ENCODE data around the gene LRMDA. TPM values are rescaled to one million over a fixed set of nuclear protein-coding genes. Genes with fewer than 3 reads are reported as not detected.
A peak's percentile ranks its signal among the peaks of the same experiment; 100 is the strongest.

Gene LRMDA
- total RNA-seq, 4 donors from 2014 or later, result 9.8 to 18.6 (median 15.8) TPM

DNA sequence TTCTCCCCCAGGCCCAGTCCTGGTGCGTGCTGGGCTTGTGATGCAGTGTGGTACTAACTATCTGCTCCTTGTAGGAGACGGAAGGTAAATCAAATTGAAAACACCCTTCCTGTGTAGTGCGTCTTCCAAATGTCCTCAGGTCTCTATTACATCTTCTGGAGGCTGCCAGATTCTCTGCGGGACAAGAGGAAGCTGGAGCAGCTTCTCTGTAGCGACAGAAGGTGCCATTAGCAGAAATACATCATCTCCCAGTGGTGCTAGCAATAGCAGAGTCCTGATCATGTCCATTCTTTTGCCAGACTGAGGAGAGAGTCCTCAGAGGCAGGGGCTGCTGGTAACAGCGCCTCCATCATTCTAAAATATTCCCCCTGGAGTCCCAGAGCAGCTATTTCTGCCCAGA is 675.2 kb downstream of the LRMDA start:
- H3K4me1 ChIP-seq, result peaks cover 0 to 14% (median 2%) of the 10 kb centered on the region in 4 donors
- H3K27ac ChIP-seq, result no peak overlapping the region
- no peaks in the 10 kb centered on the region for H3K9me3 ChIP-seq
- no peak overlapping the region for H3K4me3 ChIP-seq
- no peak for TF ChIP-seq EP300 (IDR thresholded peaks at IDR 0.05)
- TF ChIP-seq, protein P1, sequence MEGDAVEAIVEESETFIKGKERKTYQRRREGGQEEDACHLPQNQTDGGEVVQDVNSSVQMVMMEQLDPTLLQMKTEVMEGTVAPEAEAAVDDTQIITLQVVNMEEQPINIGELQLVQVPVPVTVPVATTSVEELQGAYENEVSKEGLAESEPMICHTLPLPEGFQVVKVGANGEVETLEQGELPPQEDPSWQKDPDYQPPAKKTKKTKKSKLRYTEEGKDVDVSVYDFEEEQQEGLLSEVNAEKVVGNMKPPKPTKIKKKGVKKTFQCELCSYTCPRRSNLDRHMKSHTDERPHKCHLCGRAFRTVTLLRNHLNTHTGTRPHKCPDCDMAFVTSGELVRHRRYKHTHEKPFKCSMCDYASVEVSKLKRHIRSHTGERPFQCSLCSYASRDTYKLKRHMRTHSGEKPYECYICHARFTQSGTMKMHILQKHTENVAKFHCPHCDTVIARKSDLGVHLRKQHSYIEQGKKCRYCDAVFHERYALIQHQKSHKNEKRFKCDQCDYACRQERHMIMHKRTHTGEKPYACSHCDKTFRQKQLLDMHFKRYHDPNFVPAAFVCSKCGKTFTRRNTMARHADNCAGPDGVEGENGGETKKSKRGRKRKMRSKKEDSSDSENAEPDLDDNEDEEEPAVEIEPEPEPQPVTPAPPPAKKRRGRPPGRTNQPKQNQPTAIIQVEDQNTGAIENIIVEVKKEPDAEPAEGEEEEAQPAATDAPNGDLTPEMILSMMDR (IDR thresholded peaks at IDR 0.05), result no peak
- DNase-seq (ENCODE audit: low spot score in 2 of 2), result no peak
- H3K27me3 ChIP-seq, result no peaks in the 10 kb centered on the region
- 94 to 95% methylated on average over 6 of the region's 6 CpGs for WGBS, 2 donors
- H3K36me3 ChIP-seq, result no peaks in the 10 kb centered on the region

DNA sequence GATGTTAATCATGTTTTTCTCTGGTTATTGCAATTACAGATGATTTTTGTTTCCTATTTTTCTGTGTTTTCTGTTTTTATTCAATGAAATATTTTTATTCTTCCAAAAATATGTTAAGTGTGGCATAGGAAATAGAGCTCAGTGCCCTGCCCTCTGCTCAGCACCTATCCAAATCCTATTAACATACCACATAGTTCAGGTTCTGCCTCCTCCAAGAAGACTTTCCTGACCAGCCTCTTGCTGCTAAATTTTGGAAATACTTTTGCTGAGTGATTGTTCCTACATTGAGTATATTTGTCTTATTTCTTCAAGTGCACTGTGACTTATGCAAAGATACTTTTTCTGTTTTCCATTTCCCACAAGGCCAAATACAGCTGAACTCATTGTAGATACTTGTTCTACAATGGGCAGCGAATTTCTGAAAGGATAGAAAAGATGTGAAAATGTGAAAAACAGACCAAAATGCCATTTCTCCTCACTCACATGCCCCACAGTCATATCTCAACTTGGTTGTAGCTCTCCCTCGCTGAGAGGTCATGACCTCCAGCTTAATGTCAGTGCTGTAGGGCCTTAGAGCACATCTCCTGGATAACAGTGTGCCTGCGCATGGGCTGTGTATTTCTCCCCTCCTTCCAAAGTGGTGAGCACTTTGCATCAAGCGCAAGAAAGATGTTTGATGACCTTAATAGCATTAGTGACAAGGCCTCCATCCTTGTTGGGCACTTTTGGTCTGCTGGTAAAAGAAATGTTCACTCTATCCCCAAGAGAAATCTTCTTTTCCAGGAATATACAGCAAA is 677.3 kb downstream of the LRMDA start:
- no peak for DNase-seq (ENCODE audit: low spot score in 2 of 2)
- TF ChIP-seq, protein P1 (IDR thresholded peaks at IDR 0.05), result no peak
- TF ChIP-seq EP300 (IDR thresholded peaks at IDR 0.05) (no peak), POLR2A (IDR thresholded peaks at IDR 0.05) (no peak)
- Histone ChIP-seq H3K36me3 (no peaks in the 10 kb centered on the region), H3K4me3 (no peak overlapping the region), H3K9me3 (no peaks in the 10 kb centered on the region), H3K27me3 (no peaks in the 10 kb centered on the region), H3K27ac (no peak overlapping the region), H3K4me1 (peaks cover 0 to 10% (median under 1%) of the 10 kb centered on the region in 4 donors)
- WGBS, 2 donors, result 84% methylated on average over 4 of the region's 4 CpGs

DNA sequence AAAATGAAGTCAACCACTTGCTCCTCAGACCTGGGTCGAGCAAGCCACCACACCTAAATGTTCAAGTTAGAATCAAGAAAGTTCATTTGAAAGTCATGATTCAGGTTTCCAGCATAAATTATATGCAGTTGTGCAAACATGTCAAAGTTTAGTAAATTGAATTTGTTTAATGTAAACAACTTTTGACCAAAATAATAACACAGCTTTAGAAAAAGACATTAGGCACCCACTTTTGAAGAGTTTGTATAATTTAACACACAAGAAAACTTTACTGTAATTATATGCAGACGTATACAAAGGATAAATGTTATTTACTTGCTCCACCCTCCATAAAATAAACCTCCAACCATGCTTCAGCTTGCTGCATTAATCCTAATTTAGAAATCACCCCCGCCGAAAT is 680.0 kb downstream of the LRMDA start:
- no peak overlapping the region for H3K27ac ChIP-seq
- peaks cover 0 to 3% (median 0%) of the 10 kb centered on the region in 4 donors for H3K4me1 ChIP-seq
- no peak for TF ChIP-seq EP300 (IDR thresholded peaks at IDR 0.05)
- TF ChIP-seq, protein P1 (IDR thresholded peaks at IDR 0.05), result no peak
- no peak for DNase-seq (ENCODE audit: low spot score in 2 of 2)
- H3K27me3 ChIP-seq, result no peaks in the 10 kb centered on the region
- H3K36me3 ChIP-seq, result no peaks in the 10 kb centered on the region
- 78 to 83% methylated on average over 4 of the region's 4 CpGs for WGBS, 2 donors
- no peak overlapping the region for H3K4me3 ChIP-seq
- H3K9me3 ChIP-seq, result no peaks in the 10 kb centered on the region

DNA sequence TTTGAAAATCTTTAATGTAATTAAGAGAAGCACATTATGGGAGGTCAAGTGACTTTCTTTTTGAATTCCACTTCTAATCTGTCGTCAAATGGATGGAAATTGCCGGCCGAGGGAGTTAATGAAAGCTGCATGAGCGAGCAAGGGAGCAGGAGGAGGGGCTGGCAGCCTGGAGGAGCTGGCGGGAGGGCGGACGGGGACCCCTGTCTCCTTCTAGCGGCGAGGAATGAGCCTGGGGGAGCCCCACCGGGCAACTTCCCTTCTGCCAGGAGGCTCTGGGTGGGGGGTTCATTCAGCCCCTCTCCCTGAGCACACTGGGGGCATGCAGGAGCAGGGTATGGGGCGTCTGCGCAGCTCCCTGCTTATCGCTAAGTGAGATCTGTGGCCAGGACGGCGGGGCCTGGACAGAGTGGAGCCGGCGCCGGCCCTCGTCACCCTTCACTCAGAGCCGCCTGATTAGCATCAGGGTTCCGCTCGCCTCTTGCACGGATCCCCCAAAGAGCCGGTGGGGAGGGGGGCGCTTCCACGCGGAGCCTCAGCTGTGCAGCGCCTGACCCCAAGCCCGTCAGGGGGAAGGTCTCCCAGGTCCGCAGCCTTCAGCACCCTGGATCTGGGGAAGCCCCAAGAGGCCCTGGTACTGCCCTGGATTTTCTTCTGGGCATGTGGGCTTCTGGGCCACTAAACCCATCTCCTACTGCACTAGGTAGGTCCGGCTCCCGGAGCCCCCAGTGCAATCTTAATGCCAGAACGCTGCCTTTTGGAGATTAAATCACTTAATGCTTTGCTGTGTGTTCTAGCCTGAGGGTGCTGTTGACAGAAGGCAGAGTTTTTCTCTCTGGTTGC is 680.8 kb downstream of the LRMDA start:
- Histone ChIP-seq H3K36me3 (no peaks in the 10 kb centered on the region), H3K27me3 (no peaks in the 10 kb centered on the region), H3K9me3 (no peaks in the 10 kb centered on the region), H3K4me3 (peak overlapping the region in 1 of 4 donors; percentile 26), H3K27ac (no peak overlapping the region), H3K4me1 (peaks cover 0 to 3% (median 0%) of the 10 kb centered on the region in 4 donors)
- 69 to 70% methylated on average over 31 of the region's 33 CpGs for WGBS, 2 donors
- TF ChIP-seq EP300 (IDR thresholded peaks at IDR 0.05), result no peak
- no peak for TF ChIP-seq POLR2A (IDR thresholded peaks at IDR 0.05)
- TF ChIP-seq, protein P1 (IDR thresholded peaks at IDR 0.05), result no peak
- DNase-seq (ENCODE audit: low spot score in 2 of 2), result no peak

DNA sequence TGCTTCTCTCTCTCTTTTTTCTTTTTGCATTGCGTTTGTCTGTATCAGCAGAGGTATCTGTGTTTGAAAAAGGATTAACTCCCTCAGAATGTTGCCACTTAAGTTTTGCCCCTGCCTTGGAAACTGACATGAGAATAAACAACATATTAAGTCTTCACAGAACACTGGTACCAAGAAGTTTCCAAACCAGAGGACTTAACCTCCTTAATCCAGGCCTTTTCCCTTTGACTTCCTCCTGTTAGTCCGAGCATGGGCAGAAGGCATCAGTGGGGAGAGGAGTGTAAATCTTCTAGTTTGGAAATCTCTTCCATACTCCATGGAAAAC is 681.4 kb downstream of the LRMDA start:
- Histone ChIP-seq H3K27ac (no peak overlapping the region), H3K27me3 (no peaks in the 10 kb centered on the region), H3K4me3 (no peak overlapping the region), H3K4me1 (peaks cover 0 to 3% (median 0%) of the 10 kb centered on the region in 4 donors), H3K36me3 (no peaks in the 10 kb centered on the region), H3K9me3 (no peaks in the 10 kb centered on the region)
- DNase-seq (ENCODE audit: low spot score in 2 of 2), result no peak
- 89 to 92% methylated on average over 2 of the region's 2 CpGs for WGBS, 2 donors
- TF ChIP-seq, protein P1 (IDR thresholded peaks at IDR 0.05), result no peak
- no peak for TF ChIP-seq EP300 (IDR thresholded peaks at IDR 0.05)
- TF ChIP-seq POLR2A (IDR thresholded peaks at IDR 0.05), result no peak

Data from tibial nerve (tissue), 4 donors.